Erythroblast (primary cell): ENCODE measurements around the gene APLNR.

Experiments used
- GATA1 ChIP-seq: IDR thresholded peaks from 2 replicates; pipeline ENCODE4 v1.6.1; 2011; ENCODE audit warnings: low read depth, mild to moderate bottlenecking, control low read depth, low read length, moderate library complexity
- POLR2A ChIP-seq: IDR thresholded peaks from 2 replicates; pipeline ENCODE4 v1.6.1; 2011; ENCODE audit warnings: mild to moderate bottlenecking, low read length

DNA sequence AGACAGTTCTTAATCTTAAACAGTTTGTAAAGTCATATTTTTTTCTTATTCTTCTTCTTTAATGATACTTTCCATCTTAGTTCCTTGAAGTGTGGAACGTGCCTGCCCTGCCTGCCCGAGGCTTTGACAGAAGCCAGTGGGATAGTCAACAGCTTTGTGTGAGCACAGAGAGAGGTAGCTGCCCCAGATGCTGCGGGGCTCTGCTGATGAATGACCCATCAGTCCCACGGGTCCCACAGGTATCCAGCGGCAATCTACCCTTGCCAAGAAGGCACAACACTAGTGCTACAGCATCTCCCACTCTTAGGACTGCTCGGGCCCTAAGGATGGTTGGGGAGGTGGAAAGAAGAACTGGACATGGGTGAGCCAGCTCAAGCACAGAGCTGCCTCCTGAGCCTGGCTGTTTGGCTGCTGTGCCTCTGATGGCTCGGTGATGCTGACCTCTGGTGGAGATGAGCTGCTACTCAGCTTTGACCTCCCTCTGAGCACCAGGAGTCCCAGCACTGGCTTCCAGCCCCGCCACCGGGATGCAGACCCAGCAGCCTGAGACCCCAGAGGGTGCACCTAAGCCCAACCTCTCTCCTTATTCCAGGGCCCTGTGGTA lies 11.8 kb upstream of the APLNR start:
- no peak for TF ChIP-seq POLR2A
- no peak for TF ChIP-seq GATA1
